DOHH2 (cell line): Measurements from ENCODE around the gene ZBTB7C.
"Not testable (repeated sequence)": the region's sequence is repeated elsewhere in the genome, so short reads cannot be mapped to it uniquely, and the experiment has no call there.

Source experiments
- H3F3A ChIP-seq: fragments of 200-600 bp; sonication (generic), shearing (Covaris generic); 2 replicates; pipeline ENCODE4 v1.6.0; 2016; ENCODE audit warnings: antibody characterized with exemption, mild to moderate bottlenecking; ENCODE audit not compliant: control insufficient read depth, insufficient read depth
- H3K27ac ChIP-seq: fragments of 200-600 bp; sonication (generic); 2 replicates; pipeline ENCODE4 v1.5.1; 2014; ENCODE audit warnings: low read depth, mild to moderate bottlenecking, low read length, moderate library complexity
- H3K27me3 ChIP-seq: fragments of 200-600 bp; sonication (generic); 2 replicates; pipeline ENCODE4 v1.6.1; 2014; ENCODE audit warnings: mild to moderate bottlenecking, low read length, mixed read lengths; ENCODE audit not compliant: control insufficient read depth
- H3K36me3 ChIP-seq: fragments of 200-600 bp; sonication (generic); 2 replicates; pipeline ENCODE4 v1.6.1; 2014; ENCODE audit warnings: mild to moderate bottlenecking, low read length, moderate library complexity, mixed read lengths; ENCODE audit not compliant: control insufficient read depth
- H3K4me1 ChIP-seq: fragments of 200-600 bp; sonication (generic); 2 replicates; pipeline ENCODE4 v1.6.1; 2014; ENCODE audit warnings: mild to moderate bottlenecking, low read length, mixed read lengths; ENCODE audit not compliant: control insufficient read depth
- H3K4me2 ChIP-seq: fragments of 200-600 bp; sonication (generic); 2 replicates; pipeline ENCODE4 v1.6.0; 2014; ENCODE audit warnings: mild to moderate bottlenecking, low read length, moderate library complexity
- H3K4me3 ChIP-seq: fragments of 200-600 bp; sonication (generic); 2 replicates; pipeline ENCODE4 v1.5.1; 2014; ENCODE audit warnings: mild to moderate bottlenecking, low read length, mixed read lengths
- H3K79me2 ChIP-seq: fragments of 200-600 bp; sonication (generic); 2 replicates; pipeline ENCODE4 v1.6.1; 2014; ENCODE audit warnings: mild to moderate bottlenecking, low read length, mixed read lengths; ENCODE audit not compliant: control insufficient read depth
- H3K9me2 ChIP-seq: fragments of 200-600 bp; sonication (generic); replicated peaks from 2 replicates; pipeline ENCODE4 v1.6.1; 2014; ENCODE audit warnings: mild to moderate bottlenecking, low read length, mixed read lengths; ENCODE audit not compliant: control insufficient read depth
- H3K9me3 ChIP-seq: fragments of 200-600 bp; sonication (generic); 2 replicates; pipeline ENCODE4 v1.6.1; 2014; ENCODE audit warnings: antibody characterized with exemption, low read length, mixed read lengths; ENCODE audit not compliant: control insufficient read depth, insufficient read depth
- H4K20me1 ChIP-seq: fragments of 200-600 bp; sonication (generic); 2 replicates; pipeline ENCODE4 v1.6.0; 2014; ENCODE audit warnings: low read depth, mild to moderate bottlenecking, antibody characterized with exemption, low read length, moderate library complexity; ENCODE audit not compliant: control insufficient read depth, insufficient read depth
- EZH2phosphoT487 ChIP-seq: fragments of 200-600 bp; sonication (generic); IDR thresholded peaks from 2 replicates; pipeline ENCODE4 v1.6.1; 2017; ENCODE audit warnings: borderline replicate concordance, mild to moderate bottlenecking, antibody characterized with exemption, low read length, moderate library complexity, mixed read lengths
- TF ChIP-seq, protein P1 (sequence below): fragments of 200-600 bp; sonication (generic); IDR thresholded peaks from one replicate; pipeline ENCODE4 v1.5.1; 2014; ENCODE audit warnings: antibody characterized with exemption, mild to moderate bottlenecking, low read depth, low read length; ENCODE audit not compliant: poor library complexity, severe bottlenecking

Gene ZBTB7C

GRCh38 chr18:48284743-48285142, 124.4 kb downstream of the ZBTB7C start:
- Histone ChIP-seq H3F3A (no peaks in the 10 kb centered on the region), H3K27ac (no peak overlapping the region), H3K4me2 (no peak overlapping the region), H3K27me3 (no peaks in the 10 kb centered on the region), H3K4me3 (no peak overlapping the region), H3K9me3 (no peaks in the 10 kb centered on the region), H3K79me2 (no peaks in the 10 kb centered on the region), H3K9me2 (no peaks in the 10 kb centered on the region), H4K20me1 (no peaks in the 10 kb centered on the region), H3K4me1 (no peaks in the 10 kb centered on the region), H3K36me3 (no peaks in the 10 kb centered on the region)
- TF ChIP-seq, protein P1, sequence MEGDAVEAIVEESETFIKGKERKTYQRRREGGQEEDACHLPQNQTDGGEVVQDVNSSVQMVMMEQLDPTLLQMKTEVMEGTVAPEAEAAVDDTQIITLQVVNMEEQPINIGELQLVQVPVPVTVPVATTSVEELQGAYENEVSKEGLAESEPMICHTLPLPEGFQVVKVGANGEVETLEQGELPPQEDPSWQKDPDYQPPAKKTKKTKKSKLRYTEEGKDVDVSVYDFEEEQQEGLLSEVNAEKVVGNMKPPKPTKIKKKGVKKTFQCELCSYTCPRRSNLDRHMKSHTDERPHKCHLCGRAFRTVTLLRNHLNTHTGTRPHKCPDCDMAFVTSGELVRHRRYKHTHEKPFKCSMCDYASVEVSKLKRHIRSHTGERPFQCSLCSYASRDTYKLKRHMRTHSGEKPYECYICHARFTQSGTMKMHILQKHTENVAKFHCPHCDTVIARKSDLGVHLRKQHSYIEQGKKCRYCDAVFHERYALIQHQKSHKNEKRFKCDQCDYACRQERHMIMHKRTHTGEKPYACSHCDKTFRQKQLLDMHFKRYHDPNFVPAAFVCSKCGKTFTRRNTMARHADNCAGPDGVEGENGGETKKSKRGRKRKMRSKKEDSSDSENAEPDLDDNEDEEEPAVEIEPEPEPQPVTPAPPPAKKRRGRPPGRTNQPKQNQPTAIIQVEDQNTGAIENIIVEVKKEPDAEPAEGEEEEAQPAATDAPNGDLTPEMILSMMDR: no peak

DNA sequence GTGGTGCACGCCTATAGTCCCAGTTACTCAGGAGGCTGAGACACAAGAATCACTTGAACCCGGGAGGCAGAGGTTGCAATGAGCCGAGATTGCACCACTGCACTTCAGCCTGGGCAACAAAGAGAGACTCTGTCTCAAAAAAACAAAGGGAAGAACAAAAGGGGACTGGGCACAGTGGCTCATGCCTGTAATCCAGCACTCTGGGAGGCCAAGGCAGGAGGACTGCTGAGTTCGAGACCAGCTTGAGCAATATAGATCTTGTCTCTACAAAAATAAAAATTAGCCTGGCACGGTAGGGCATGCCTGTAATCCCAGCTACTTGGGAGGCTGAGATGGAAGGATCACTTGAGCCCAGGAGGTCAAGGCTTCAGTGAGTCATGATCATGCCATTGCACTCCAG, 125.2 kb downstream of the ZBTB7C start:
- not testable (repeated sequence) for H3K9me3 ChIP-seq, H3K27ac ChIP-seq, H3F3A ChIP-seq, H3K4me1 ChIP-seq, H3K27me3 ChIP-seq, H3K79me2 ChIP-seq, H4K20me1 ChIP-seq, H3K4me3 ChIP-seq, H3K36me3 ChIP-seq, H3K4me2 ChIP-seq, H3K9me2 ChIP-seq

DNA sequence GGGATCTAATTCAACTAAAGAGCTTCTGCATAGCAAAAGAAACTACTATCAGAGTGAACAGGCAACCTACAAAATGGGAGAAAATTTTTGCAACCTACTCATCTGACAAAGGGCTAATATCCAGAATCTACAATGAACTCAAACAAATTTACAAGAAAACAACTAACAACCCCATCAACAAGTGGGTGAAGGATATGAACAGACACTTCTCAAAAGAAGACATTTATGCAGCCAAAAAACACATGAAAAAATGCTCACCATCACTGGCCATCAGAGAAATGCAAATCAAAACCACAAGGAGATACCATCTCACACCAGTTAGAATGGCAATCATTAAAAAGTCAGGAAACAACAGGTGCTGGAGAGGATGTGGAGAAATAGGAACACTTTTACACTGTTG, 127.7 kb downstream of the ZBTB7C start:
- H3K36me3 ChIP-seq, H3K4me2 ChIP-seq, H3K4me3 ChIP-seq, H4K20me1 ChIP-seq, H3K4me1 ChIP-seq, H3F3A ChIP-seq, H3K9me3 ChIP-seq, H3K27ac ChIP-seq, H3K27me3 ChIP-seq, H3K79me2 ChIP-seq, H3K9me2 ChIP-seq: not testable (repeated sequence)

DNA sequence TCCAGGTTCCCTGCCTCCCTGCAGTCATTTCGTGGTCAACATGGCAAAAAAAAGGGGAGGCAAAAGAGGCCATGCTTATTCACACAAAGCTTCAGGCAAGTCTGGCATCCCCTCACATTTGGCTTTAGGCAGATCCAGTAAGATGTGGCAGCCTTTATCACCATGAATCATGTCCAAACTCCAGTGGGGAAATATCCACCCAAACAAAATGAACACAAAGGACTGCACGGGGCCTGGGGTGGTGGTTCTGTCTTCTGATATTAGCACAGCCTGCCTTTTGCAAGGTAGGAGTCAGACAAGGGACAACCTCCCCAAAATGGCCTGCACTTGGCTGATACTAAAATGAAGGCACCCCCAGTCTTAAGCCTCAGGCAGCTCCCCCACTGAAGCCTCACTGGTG, 129.9 kb downstream of the ZBTB7C start:
- no peaks in the 10 kb centered on the region for H3K36me3 ChIP-seq
- no peaks in the 10 kb centered on the region for H3K4me1 ChIP-seq
- H3K9me3 ChIP-seq: no peaks in the 10 kb centered on the region
- H3K4me3 ChIP-seq: no peak overlapping the region
- peaks cover 1% of the 10 kb centered on the region; the same call in 1 of the 2 replicates for H3K27me3 ChIP-seq
- H3K27ac ChIP-seq: no peak overlapping the region
- TF ChIP-seq, protein P1: no peak
- no peak for TF ChIP-seq EZH2phosphoT487
- H3K79me2 ChIP-seq: no peaks in the 10 kb centered on the region
- H3K4me2 ChIP-seq: no peak overlapping the region
- H3K9me2 ChIP-seq: no peaks in the 10 kb centered on the region
- H4K20me1 ChIP-seq: no peaks in the 10 kb centered on the region
- no peaks in the 10 kb centered on the region for H3F3A ChIP-seq
